WTC11 (cell line): Measurements from ENCODE around the gene LMAN2L. TPM values are rescaled to one million over a fixed set of nuclear protein-coding genes. Genes with fewer than 3 reads are reported as not detected.

Source experiments
- ATAC-seq: fragments of 200-7000 bp; cut with Tn5 transposase; 2 replicates; pipeline ENCODE4 v1.10.0; 2021; ENCODE audit warnings: mild to moderate bottlenecking, moderate library complexity
- CTCF ChIA-PET: fragments of 300-600 bp; sonication (Branson Sonifier 250); formaldehyde crosslinking; loops from one replicate; lab custom pipeline; 2021; ENCODE audit warnings: antibody characterized with exemption; lab: Charles Lee
- POLR2A ChIA-PET: fragments of 350-600 bp; sonication (Branson Sonifier 250); formaldehyde crosslinking; loops from one replicate; lab custom pipeline; 2021; ENCODE audit warnings: antibody characterized with exemption; lab: Charles Lee
- DNase-seq: peaks from one replicate; pipeline ENCODE4 v3.0.0; 2021; ENCODE audit warnings: low spot score
- H3K27ac Mint-ChIP-seq: 2 replicates; pipeline ENCODE4 v1.8.0; 2021; ENCODE audit warnings: mixed read lengths
- H3K27me3 Mint-ChIP-seq: 2 replicates; pipeline ENCODE4 v1.8.0; 2021; ENCODE audit warnings: low read depth, mild to moderate bottlenecking, moderate library complexity, mixed read lengths
- H3K36me3 Mint-ChIP-seq: 2 replicates; pipeline ENCODE4 v1.8.0; 2021; ENCODE audit warnings: mixed read lengths
- H3K4me1 Mint-ChIP-seq: 2 replicates; pipeline ENCODE4 v1.8.0; 2022; ENCODE audit warnings: mixed read lengths
- H3K4me3 Mint-ChIP-seq: 2 replicates; pipeline ENCODE4 v1.8.0; 2021; ENCODE audit warnings: mild to moderate bottlenecking, moderate library complexity, mixed read lengths
- H3K9me3 Mint-ChIP-seq: 2 replicates; pipeline ENCODE4 v1.8.0; 2021; ENCODE audit warnings: mixed read lengths
- ATF1 ChIP-seq: sonication (generic); formaldehyde crosslinking; IDR thresholded peaks from 2 replicates; pipeline ENCODE4 v1.8.1; 2023; ENCODE audit warnings: mild to moderate bottlenecking, moderate library complexity, missing genetic modification reagents
- ATF3 ChIP-seq: sonication (generic); formaldehyde crosslinking; conservative IDR thresholded peaks from 2 replicates; pipeline ENCODE4 v1.8.1; 2022; ENCODE audit warnings: mild to moderate bottlenecking, missing genetic modification reagents
- IRF2 ChIP-seq: sonication (generic); formaldehyde crosslinking; IDR thresholded peaks from 2 replicates; pipeline ENCODE4 v1.8.0; 2022; ENCODE audit warnings: low read depth, missing genetic modification reagents, borderline replicate concordance
- JAZF1 ChIP-seq: fragments of 250-450 bp; sonication (Bioruptor Pico); IDR thresholded peaks from 2 replicates; pipeline ENCODE4 v1.9.0; 2021; ENCODE audit warnings: moderate library complexity, mild to moderate bottlenecking, inconsistent platforms
- JUN ChIP-seq: sonication (generic); formaldehyde crosslinking; IDR thresholded peaks from 2 replicates; pipeline ENCODE4 v1.8.0; 2023; ENCODE audit warnings: mild to moderate bottlenecking, missing genetic modification reagents
- NFYB ChIP-seq: sonication (generic); formaldehyde crosslinking; conservative IDR thresholded peaks from 2 replicates; pipeline ENCODE4 v1.8.0; 2022; ENCODE audit warnings: low read depth, missing genetic modification reagents
- NR3C1 ChIP-seq: sonication (generic); formaldehyde crosslinking; conservative IDR thresholded peaks from 2 replicates; pipeline ENCODE4 v1.8.1; 2023; ENCODE audit warnings: low read depth, mild to moderate bottlenecking, missing genetic modification reagents
- PREB ChIP-seq: sonication (generic); formaldehyde crosslinking; IDR thresholded peaks from 2 replicates; pipeline ENCODE4 v1.8.1; 2022; ENCODE audit warnings: mild to moderate bottlenecking, missing genetic modification reagents, moderate library complexity, borderline replicate concordance
- TEAD1 ChIP-seq: sonication (generic); formaldehyde crosslinking; IDR thresholded peaks from 2 replicates; pipeline ENCODE4 v1.8.0; 2022; ENCODE audit warnings: mild to moderate bottlenecking, missing genetic modification reagents
- TP53 ChIP-seq: sonication (generic); formaldehyde crosslinking; IDR thresholded peaks from 2 replicates; pipeline ENCODE4 v1.8.1; 2023; ENCODE audit warnings: mild to moderate bottlenecking, missing genetic modification reagents
- ZBTB21 ChIP-seq: sonication (generic); formaldehyde crosslinking; IDR thresholded peaks from 2 replicates; pipeline ENCODE4 v1.8.1; 2023; ENCODE audit warnings: mild to moderate bottlenecking, missing genetic modification reagents, borderline replicate concordance
- ZNF138 ChIP-seq: sonication (generic); formaldehyde crosslinking; conservative IDR thresholded peaks from 2 replicates; pipeline ENCODE4 v1.8.1; 2022; ENCODE audit warnings: mild to moderate bottlenecking, moderate library complexity, missing genetic modification reagents
- ZNF671 ChIP-seq: fragments of 250-450 bp; sonication (Bioruptor Pico); IDR thresholded peaks from 2 replicates; pipeline ENCODE4 v1.8.0; 2021; ENCODE audit warnings: mild to moderate bottlenecking
- total RNA-seq: library from RNA; stranded (reverse); gene quantifications from 3 replicates; pipeline ENCODE4 v1.2.3, GENCODE V29; 2021
- TF ChIP-seq, protein P1 (sequence below): sonication (generic); formaldehyde crosslinking; IDR thresholded peaks from 2 replicates; pipeline ENCODE4 v1.8.1; 2023; ENCODE audit warnings: mild to moderate bottlenecking, missing genetic modification reagents
- TF ChIP-seq, protein P2 (sequence below): fragments of 250-450 bp; sonication (Bioruptor Pico); IDR thresholded peaks from 2 replicates; pipeline ENCODE4 v1.8.0; 2021; ENCODE audit warnings: mild to moderate bottlenecking
- TF ChIP-seq, protein P3 (sequence below): sonication (generic); formaldehyde crosslinking; IDR thresholded peaks from 2 replicates; pipeline ENCODE4 v1.8.0; 2022; ENCODE audit warnings: mild to moderate bottlenecking, missing genetic modification reagents
- TF ChIP-seq, protein P4 (sequence below): fragments of 250-450 bp; sonication (Bioruptor Pico); conservative IDR thresholded peaks from 2 replicates; pipeline ENCODE4 v1.9.0; 2021; ENCODE audit warnings: mild to moderate bottlenecking
- TF ChIP-seq, protein P5 (sequence below): sonication (generic); formaldehyde crosslinking; IDR thresholded peaks from 2 replicates; pipeline ENCODE4 v1.8.0; 2022; ENCODE audit warnings: missing genetic modification reagents
- TF ChIP-seq, protein P6 (sequence below): fragments of 250-450 bp; sonication (Bioruptor Pico); IDR thresholded peaks from 2 replicates; pipeline ENCODE4 v1.9.0; 2021; ENCODE audit warnings: moderate library complexity, mild to moderate bottlenecking, inconsistent platforms, borderline replicate concordance

Gene LMAN2L
- total RNA-seq, 1 experiment from 2014 or later, result 13.5 TPM

DNA sequence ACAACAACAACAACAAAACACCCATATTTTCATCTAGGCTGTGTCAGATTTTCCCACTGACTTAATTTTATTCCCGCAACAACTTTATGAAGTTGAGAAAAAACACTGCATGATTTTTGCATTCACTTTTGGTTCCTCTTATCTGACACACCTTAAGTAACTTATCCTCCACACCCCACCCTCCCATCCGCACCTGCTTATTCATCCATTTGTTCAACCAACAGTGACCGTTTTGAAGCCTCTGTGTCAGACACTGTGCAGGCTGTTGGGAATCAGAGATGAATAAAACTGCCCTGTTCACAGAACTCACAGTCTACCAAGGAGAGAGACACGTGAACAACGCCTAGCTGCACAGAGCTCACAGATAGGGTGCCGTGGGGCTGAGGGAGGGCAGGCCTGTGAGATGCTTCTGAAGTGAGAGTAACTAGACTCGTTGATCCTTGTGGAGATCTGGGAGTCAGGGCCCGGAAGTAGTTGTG is 28.3 kb upstream of the LMAN2L start:
- POLR2A ChIA-PET, result no interaction called here

More for the DNA sequence above, 28.3 kb upstream of the LMAN2L start:
- Mint-ChIP-seq H3K4me1 (peaks cover 29% of the 10 kb centered on the region), H3K27me3 (no peaks in the 10 kb centered on the region), H3K27ac (0 out of 2 replicates have a peak overlapping the region, but pooled peaks have one; percentile 17), H3K36me3 (no peaks in the 10 kb centered on the region), H3K9me3 (no peaks in the 10 kb centered on the region), H3K4me3 (no peak overlapping the region)
- ATAC-seq (no peak), DNase-seq (no peak)
- CTCF ChIA-PET, result no interaction called here
- TF ChIP-seq ATF3 (CRISPR knock-in tag) (no peak), ATF1 (CRISPR knock-in tag) (no peak), JUN (CRISPR knock-in tag) (no peak), ZBTB21 (CRISPR knock-in tag) (no peak), ZNF671 (CRISPR knock-in tag) (no peak), TP53 (CRISPR knock-in tag) (no peak), PREB (CRISPR knock-in tag) (no peak), NFYB (CRISPR knock-in tag) (no peak), NR3C1 (no peak), JAZF1 (no peak), IRF2 (no peak), ZNF138 (CRISPR knock-in tag) (no peak), TEAD1 (no peak)
- TF ChIP-seq, protein P1, sequence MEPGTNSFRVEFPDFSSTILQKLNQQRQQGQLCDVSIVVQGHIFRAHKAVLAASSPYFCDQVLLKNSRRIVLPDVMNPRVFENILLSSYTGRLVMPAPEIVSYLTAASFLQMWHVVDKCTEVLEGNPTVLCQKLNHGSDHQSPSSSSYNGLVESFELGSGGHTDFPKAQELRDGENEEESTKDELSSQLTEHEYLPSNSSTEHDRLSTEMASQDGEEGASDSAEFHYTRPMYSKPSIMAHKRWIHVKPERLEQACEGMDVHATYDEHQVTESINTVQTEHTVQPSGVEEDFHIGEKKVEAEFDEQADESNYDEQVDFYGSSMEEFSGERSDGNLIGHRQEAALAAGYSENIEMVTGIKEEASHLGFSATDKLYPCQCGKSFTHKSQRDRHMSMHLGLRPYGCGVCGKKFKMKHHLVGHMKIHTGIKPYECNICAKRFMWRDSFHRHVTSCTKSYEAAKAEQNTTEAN (CRISPR knock-in tag), result no peak
- TF ChIP-seq, protein P2, sequence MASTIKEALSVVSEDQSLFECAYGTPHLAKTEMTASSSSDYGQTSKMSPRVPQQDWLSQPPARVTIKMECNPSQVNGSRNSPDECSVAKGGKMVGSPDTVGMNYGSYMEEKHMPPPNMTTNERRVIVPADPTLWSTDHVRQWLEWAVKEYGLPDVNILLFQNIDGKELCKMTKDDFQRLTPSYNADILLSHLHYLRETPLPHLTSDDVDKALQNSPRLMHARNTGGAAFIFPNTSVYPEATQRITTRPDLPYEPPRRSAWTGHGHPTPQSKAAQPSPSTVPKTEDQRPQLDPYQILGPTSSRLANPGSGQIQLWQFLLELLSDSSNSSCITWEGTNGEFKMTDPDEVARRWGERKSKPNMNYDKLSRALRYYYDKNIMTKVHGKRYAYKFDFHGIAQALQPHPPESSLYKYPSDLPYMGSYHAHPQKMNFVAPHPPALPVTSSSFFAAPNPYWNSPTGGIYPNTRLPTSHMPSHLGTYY (CRISPR knock-in tag), result no peak
- TF ChIP-seq, protein P3, sequence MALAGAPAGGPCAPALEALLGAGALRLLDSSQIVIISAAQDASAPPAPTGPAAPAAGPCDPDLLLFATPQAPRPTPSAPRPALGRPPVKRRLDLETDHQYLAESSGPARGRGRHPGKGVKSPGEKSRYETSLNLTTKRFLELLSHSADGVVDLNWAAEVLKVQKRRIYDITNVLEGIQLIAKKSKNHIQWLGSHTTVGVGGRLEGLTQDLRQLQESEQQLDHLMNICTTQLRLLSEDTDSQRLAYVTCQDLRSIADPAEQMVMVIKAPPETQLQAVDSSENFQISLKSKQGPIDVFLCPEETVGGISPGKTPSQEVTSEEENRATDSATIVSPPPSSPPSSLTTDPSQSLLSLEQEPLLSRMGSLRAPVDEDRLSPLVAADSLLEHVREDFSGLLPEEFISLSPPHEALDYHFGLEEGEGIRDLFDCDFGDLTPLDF (CRISPR knock-in tag), result no peak
- TF ChIP-seq, protein P4, sequence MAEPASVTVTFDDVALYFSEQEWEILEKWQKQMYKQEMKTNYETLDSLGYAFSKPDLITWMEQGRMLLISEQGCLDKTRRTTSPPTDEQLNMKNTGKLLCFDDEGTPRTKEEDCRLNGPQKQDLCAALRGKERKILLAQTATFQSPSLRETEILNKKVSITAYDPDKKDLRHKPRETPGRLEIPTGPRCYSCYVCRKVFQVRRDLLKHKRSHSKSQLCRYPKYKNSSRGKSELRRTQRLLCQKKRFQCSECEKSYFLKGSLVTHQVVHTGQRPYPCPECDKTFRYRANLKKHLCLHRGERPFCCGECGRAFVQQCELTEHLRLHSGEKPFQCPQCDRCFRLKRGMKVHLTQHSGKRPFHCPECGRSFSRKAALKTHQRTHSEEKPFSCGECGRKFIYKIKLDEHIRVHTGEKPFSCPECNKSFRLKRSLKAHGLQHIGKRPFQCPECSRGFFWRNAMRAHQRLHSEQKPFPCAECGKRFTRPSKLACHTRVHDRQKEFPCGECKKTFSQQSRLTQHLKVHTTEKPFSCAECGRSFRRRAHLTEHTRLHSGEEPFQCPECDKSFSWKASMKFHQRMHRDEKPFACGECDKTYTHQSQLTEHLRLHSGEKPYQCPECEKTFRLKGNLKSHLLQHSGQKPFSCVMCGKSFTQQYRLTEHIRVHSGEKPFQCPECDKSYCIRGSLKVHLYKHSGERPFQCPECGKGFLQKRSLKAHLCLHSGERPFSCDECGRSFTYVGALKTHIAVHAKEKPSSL (CRISPR knock-in tag), result no peak
- TF ChIP-seq, protein P5, sequence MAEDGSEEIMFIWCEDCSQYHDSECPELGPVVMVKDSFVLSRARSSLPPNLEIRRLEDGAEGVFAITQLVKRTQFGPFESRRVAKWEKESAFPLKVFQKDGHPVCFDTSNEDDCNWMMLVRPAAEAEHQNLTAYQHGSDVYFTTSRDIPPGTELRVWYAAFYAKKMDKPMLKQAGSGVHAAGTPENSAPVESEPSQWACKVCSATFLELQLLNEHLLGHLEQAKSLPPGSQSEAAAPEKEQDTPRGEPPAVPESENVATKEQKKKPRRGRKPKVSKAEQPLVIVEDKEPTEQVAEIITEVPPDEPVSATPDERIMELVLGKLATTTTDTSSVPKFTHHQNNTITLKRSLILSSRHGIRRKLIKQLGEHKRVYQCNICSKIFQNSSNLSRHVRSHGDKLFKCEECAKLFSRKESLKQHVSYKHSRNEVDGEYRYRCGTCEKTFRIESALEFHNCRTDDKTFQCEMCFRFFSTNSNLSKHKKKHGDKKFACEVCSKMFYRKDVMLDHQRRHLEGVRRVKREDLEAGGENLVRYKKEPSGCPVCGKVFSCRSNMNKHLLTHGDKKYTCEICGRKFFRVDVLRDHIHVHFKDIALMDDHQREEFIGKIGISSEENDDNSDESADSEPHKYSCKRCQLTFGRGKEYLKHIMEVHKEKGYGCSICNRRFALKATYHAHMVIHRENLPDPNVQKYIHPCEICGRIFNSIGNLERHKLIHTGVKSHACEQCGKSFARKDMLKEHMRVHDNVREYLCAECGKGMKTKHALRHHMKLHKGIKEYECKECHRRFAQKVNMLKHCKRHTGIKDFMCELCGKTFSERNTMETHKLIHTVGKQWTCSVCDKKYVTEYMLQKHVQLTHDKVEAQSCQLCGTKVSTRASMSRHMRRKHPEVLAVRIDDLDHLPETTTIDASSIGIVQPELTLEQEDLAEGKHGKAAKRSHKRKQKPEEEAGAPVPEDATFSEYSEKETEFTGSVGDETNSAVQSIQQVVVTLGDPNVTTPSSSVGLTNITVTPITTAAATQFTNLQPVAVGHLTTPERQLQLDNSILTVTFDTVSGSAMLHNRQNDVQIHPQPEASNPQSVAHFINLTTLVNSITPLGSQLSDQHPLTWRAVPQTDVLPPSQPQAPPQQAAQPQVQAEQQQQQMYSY (CRISPR knock-in tag), result no peak
- TF ChIP-seq, protein P6, sequence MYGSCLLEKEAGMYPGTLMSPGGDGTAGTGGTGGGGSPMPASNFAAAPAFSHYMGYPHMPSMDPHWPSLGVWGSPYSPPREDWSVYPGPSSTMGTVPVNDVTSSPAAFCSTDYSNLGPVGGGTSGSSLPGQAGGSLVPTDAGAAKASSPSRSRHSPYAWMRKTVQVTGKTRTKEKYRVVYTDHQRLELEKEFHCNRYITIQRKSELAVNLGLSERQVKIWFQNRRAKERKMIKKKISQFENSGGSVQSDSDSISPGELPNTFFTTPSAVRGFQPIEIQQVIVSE, result no peak
